ENCODE data around the gene LYZL1.
"Not testable (repeated sequence)": the region's sequence is repeated elsewhere in the genome, so short reads cannot be mapped to it uniquely, and the experiment has no call there.

Gene LYZL1

DNA sequence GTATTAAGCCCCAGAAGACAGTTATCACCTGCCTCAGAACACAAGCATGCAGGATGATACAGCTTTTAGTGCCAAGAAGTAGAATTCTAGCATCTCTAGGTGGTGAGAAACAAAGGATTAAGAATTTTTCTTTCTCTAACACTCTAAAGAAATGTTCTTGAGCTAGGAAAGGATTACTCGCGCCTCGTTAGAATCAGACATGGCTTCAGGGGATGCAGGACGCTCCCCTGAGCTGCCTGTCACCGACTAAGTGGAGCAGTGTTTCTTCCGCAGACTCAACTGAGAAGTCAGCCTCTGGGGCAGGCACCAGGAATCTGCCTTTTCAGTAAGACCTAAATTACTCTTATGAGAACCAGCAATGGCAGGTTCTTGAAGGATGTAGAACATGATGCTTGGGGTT is at the start of gene LYZL1:
Gene LYZL1, plus strand, starts transcription at position 165 of the 400 bp plus-strand sequence. CDS start 2,798 bp downstream, outside the sequence.
- ATAC-seq, result not testable (repeated sequence)

- TF ChIP-seq BACH2 (CRISPR knock-in tag; IDR thresholded peaks at IDR 0.05; ENCODE audit: borderline replicate concordance), result no peak
- TF ChIP-seq SNAI2 (CRISPR knock-in tag; IDR thresholded peaks at IDR 0.05), result no peak
- no peak for TF ChIP-seq POU6F1 (CRISPR knock-in tag; IDR thresholded peaks at IDR 0.05; ENCODE audit: borderline replicate concordance, low read depth)
- TF ChIP-seq ZNF70 (CRISPR knock-in tag; IDR thresholded peaks at IDR 0.05), result no peak
- TF ChIP-seq PPARA (CRISPR knock-in tag; IDR thresholded peaks at IDR 0.05; ENCODE audit: borderline replicate concordance), result no peak
- no peak for TF ChIP-seq CSDC2 (CRISPR knock-in tag; IDR thresholded peaks at IDR 0.05)
- TF ChIP-seq, protein P1, sequence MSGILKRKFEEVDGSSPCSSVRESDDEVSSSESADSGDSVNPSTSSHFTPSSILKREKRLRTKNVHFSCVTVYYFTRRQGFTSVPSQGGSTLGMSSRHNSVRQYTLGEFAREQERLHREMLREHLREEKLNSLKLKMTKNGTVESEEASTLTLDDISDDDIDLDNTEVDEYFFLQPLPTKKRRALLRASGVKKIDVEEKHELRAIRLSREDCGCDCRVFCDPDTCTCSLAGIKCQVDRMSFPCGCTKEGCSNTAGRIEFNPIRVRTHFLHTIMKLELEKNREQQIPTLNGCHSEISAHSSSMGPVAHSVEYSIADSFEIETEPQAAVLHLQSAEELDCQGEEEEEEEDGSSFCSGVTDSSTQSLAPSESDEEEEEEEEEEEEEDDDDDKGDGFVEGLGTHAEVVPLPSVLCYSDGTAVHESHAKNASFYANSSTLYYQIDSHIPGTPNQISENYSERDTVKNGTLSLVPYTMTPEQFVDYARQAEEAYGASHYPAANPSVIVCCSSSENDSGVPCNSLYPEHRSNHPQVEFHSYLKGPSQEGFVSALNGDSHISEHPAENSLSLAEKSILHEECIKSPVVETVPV (CRISPR knock-in tag; IDR thresholded peaks at IDR 0.05), result no peak
- TF ChIP-seq OSR1 (CRISPR knock-in tag; IDR thresholded peaks at IDR 0.05), result no peak
- no peak for TF ChIP-seq ISL1 (CRISPR knock-in tag; IDR thresholded peaks at IDR 0.05)
- no peak for TF ChIP-seq TOX (CRISPR knock-in tag; IDR thresholded peaks at IDR 0.05; ENCODE audit: borderline replicate concordance)
- no peak for TF ChIP-seq ARNTL (CRISPR knock-in tag; IDR thresholded peaks at IDR 0.05; ENCODE audit: borderline replicate concordance, low read depth)
- peak; percentile 78 for ATAC-seq
Measured at GRCh38 chr10:29239569-29240472, 49.0 kb upstream of the LYZL1 start.

GRCh38 chr10:29240986-29241660 is 47.7 kb upstream of the LYZL1 start:
- ATAC-seq, result no peak

More at GRCh38 chr10:29240986-29241660, 47.7 kb upstream of the LYZL1 start:
- TF ChIP-seq ZNF70 (CRISPR knock-in tag; IDR thresholded peaks at IDR 0.05) (no peak), ZNF8 (CRISPR knock-in tag; IDR thresholded peaks at IDR 0.05) (no peak), ISL1 (CRISPR knock-in tag; IDR thresholded peaks at IDR 0.05) (no peak), ESRRG (CRISPR knock-in tag; IDR thresholded peaks at IDR 0.05) (no peak), CSDC2 (CRISPR knock-in tag; IDR thresholded peaks at IDR 0.05) (no peak), TCF4 (CRISPR knock-in tag; IDR thresholded peaks at IDR 0.05; ENCODE audit: borderline replicate concordance) (no peak), TSHZ2 (CRISPR knock-in tag; IDR thresholded peaks at IDR 0.05) (no peak), PPARA (CRISPR knock-in tag; IDR thresholded peaks at IDR 0.05; ENCODE audit: borderline replicate concordance) (no peak), BACH2 (CRISPR knock-in tag; IDR thresholded peaks at IDR 0.05; ENCODE audit: borderline replicate concordance) (no peak), SNAI2 (CRISPR knock-in tag; IDR thresholded peaks at IDR 0.05) (no peak), ZFP3 (CRISPR knock-in tag; IDR thresholded peaks at IDR 0.05) (no peak), GLIS3 (CRISPR knock-in tag; IDR thresholded peaks at IDR 0.05) (no peak), ZC3H10 (CRISPR knock-in tag; IDR thresholded peaks at IDR 0.05) (no peak), OSR1 (CRISPR knock-in tag; IDR thresholded peaks at IDR 0.05) (no peak), ZNF565 (CRISPR knock-in tag; conservative IDR thresholded peaks at IDR 0.05; ENCODE audit: low read depth) (no peak), RARB (CRISPR knock-in tag; IDR thresholded peaks at IDR 0.05) (no peak), ZFP30 (CRISPR knock-in tag; IDR thresholded peaks at IDR 0.05) (no peak), POU6F1 (CRISPR knock-in tag; IDR thresholded peaks at IDR 0.05; ENCODE audit: borderline replicate concordance, low read depth) (no peak)
- TF ChIP-seq, protein P1 (CRISPR knock-in tag; IDR thresholded peaks at IDR 0.05), result no peak
- TF ChIP-seq, protein P2, sequence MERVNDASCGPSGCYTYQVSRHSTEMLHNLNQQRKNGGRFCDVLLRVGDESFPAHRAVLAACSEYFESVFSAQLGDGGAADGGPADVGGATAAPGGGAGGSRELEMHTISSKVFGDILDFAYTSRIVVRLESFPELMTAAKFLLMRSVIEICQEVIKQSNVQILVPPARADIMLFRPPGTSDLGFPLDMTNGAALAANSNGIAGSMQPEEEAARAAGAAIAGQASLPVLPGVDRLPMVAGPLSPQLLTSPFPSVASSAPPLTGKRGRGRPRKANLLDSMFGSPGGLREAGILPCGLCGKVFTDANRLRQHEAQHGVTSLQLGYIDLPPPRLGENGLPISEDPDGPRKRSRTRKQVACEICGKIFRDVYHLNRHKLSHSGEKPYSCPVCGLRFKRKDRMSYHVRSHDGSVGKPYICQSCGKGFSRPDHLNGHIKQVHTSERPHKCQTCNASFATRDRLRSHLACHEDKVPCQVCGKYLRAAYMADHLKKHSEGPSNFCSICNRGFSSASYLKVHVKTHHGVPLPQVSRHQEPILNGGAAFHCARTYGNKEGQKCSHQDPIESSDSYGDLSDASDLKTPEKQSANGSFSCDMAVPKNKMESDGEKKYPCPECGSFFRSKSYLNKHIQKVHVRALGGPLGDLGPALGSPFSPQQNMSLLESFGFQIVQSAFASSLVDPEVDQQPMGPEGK (CRISPR knock-in tag; IDR thresholded peaks at IDR 0.05; ENCODE audit: borderline replicate concordance), result no peak

Data from SK-N-SH treated with all-trans-retinoic acid at 6 μM for 48 hours (cell line).